ENCODE data around the gene GPRC5C. TPM values are rescaled to one million over a fixed set of nuclear protein-coding genes. Genes with fewer than 3 reads are reported as not detected.

The GPRC5C gene
- polyA plus RNA-seq, 1 donor from 2014 or later: 12.8 TPM

DNA sequence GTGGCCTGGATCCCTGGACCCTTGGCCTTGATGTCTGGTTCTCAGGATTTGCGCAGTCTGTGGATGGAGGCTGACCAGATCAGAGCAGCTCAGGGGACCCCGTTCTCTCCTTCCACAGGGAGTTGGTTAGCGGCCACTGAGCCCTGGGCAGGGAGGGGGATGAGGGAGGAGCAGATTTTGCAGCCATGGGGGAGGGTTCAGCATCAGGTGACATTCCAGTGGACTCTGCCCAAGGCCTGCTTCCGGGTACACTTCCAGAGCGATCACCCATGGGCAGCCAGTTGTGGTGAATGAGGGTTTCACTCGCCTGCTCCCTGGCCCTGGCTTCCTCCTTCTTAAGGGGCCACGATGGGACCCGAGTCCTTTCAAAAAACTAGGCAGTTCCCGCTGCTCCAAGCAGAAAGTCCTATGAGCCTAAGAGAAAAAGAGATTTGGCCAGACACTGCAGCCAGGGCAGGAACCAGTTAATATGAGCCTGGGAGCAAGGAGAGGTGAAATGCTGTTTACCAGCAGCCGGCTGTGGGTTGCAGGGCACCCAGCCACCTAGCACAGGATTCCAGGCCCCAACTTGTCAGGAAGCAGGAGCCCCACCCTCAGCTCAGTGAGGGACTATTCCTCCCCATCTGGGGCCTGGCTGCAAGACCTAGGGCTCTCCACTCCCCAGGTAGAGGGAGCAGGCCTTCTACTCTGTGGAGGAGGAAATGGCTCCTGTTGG, 4.7 kb upstream of the GPRC5C start:
- Histone ChIP-seq H3K27me3 (ENCODE audit: insufficient read depth, low read depth, low read length) (peaks cover 26% of the 10 kb centered on the region), H3K27ac (ENCODE audit: low read length) (no peak overlapping the region), H2AFZ (ENCODE audit: low read depth, low read length) (no peak overlapping the region), H3K9me2 (ENCODE audit: insufficient read depth, low read length) (no peaks in the 10 kb centered on the region), H3K36me3 (ENCODE audit: insufficient read depth, low read length) (no peaks in the 10 kb centered on the region), H3K79me2 (replicated peaks; ENCODE audit: insufficient read depth, low read length) (no peaks in the 10 kb centered on the region), H3F3A (ENCODE audit: insufficient read depth, low read length, poor library complexity, severe bottlenecking) (no peaks in the 10 kb centered on the region), H3K4me2 (ENCODE audit: low read length) (no peak overlapping the region), H4K20me1 (ENCODE audit: insufficient read depth) (no peaks in the 10 kb centered on the region), H3K9me3 (ENCODE audit: low read length) (no peaks in the 10 kb centered on the region), H3K4me3 (ENCODE audit: low read length) (no peak overlapping the region), H3K9ac (ENCODE audit: low read length) (no peak overlapping the region)
- TF ChIP-seq SMC3 (conservative IDR thresholded peaks at IDR 0.05; ENCODE audit: poor library complexity) (no peak), EP300 (conservative IDR thresholded peaks at IDR 0.05; ENCODE audit: poor library complexity, severe bottlenecking) (no peak), RAD21 (conservative IDR thresholded peaks at IDR 0.05) (no peak), POLR2AphosphoS5 (IDR thresholded peaks at IDR 0.05) (no peak), MXI1 (conservative IDR thresholded peaks at IDR 0.05; ENCODE audit: poor library complexity, severe bottlenecking) (no peak), EZH2 (IDR thresholded peaks at IDR 0.05; ENCODE audit: borderline replicate concordance, insufficient read depth, low read length, poor library complexity, severe bottlenecking) (no peak), TAF1 (IDR thresholded peaks at IDR 0.05; ENCODE audit: low read depth) (no peak)
- TF ChIP-seq, protein P1, sequence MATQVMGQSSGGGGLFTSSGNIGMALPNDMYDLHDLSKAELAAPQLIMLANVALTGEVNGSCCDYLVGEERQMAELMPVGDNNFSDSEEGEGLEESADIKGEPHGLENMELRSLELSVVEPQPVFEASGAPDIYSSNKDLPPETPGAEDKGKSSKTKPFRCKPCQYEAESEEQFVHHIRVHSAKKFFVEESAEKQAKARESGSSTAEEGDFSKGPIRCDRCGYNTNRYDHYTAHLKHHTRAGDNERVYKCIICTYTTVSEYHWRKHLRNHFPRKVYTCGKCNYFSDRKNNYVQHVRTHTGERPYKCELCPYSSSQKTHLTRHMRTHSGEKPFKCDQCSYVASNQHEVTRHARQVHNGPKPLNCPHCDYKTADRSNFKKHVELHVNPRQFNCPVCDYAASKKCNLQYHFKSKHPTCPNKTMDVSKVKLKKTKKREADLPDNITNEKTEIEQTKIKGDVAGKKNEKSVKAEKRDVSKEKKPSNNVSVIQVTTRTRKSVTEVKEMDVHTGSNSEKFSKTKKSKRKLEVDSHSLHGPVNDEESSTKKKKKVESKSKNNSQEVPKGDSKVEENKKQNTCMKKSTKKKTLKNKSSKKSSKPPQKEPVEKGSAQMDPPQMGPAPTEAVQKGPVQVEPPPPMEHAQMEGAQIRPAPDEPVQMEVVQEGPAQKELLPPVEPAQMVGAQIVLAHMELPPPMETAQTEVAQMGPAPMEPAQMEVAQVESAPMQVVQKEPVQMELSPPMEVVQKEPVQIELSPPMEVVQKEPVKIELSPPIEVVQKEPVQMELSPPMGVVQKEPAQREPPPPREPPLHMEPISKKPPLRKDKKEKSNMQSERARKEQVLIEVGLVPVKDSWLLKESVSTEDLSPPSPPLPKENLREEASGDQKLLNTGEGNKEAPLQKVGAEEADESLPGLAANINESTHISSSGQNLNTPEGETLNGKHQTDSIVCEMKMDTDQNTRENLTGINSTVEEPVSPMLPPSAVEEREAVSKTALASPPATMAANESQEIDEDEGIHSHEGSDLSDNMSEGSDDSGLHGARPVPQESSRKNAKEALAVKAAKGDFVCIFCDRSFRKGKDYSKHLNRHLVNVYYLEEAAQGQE (IDR thresholded peaks at IDR 0.05; ENCODE audit: borderline replicate concordance): no peak
- TF ChIP-seq, protein P2, sequence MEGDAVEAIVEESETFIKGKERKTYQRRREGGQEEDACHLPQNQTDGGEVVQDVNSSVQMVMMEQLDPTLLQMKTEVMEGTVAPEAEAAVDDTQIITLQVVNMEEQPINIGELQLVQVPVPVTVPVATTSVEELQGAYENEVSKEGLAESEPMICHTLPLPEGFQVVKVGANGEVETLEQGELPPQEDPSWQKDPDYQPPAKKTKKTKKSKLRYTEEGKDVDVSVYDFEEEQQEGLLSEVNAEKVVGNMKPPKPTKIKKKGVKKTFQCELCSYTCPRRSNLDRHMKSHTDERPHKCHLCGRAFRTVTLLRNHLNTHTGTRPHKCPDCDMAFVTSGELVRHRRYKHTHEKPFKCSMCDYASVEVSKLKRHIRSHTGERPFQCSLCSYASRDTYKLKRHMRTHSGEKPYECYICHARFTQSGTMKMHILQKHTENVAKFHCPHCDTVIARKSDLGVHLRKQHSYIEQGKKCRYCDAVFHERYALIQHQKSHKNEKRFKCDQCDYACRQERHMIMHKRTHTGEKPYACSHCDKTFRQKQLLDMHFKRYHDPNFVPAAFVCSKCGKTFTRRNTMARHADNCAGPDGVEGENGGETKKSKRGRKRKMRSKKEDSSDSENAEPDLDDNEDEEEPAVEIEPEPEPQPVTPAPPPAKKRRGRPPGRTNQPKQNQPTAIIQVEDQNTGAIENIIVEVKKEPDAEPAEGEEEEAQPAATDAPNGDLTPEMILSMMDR (IDR thresholded peaks at IDR 0.05; ENCODE audit: poor library complexity, severe bottlenecking): no peak

DNA sequence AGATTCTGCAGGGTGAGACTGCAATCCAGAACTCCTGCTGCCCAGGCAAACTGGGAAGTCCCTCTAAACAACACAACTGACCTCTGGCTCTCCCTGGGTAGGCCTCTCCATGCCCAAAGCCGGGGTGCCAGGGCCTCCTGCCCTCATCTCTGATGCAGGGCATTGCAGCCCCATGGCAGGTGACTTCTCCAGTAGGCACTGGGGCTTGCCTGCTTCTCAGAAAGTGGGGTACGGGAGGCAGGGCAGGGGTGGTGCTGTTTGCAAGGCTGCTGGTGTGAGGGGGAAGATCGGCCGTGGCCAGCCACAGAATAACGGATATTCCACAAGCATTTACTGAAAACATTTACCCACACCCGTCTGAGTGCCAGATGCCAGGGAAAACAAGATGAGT, 4.1 kb upstream of the GPRC5C start:
- H3K9me2 ChIP-seq (ENCODE audit: insufficient read depth, low read length): no peaks in the 10 kb centered on the region
- no peak overlapping the region for H3K9ac ChIP-seq (ENCODE audit: low read length)
- TF ChIP-seq EP300 (conservative IDR thresholded peaks at IDR 0.05; ENCODE audit: poor library complexity, severe bottlenecking): no peak
- no peak for TF ChIP-seq TAF1 (IDR thresholded peaks at IDR 0.05; ENCODE audit: low read depth)
- TF ChIP-seq, protein P1 (IDR thresholded peaks at IDR 0.05; ENCODE audit: borderline replicate concordance): no peak
- TF ChIP-seq MXI1 (conservative IDR thresholded peaks at IDR 0.05; ENCODE audit: poor library complexity, severe bottlenecking): no peak
- TF ChIP-seq, protein P2 (IDR thresholded peaks at IDR 0.05; ENCODE audit: poor library complexity, severe bottlenecking): no peak
- no peak for TF ChIP-seq EZH2 (IDR thresholded peaks at IDR 0.05; ENCODE audit: borderline replicate concordance, insufficient read depth, low read length, poor library complexity, severe bottlenecking)
- no peak for TF ChIP-seq POLR2AphosphoS5 (IDR thresholded peaks at IDR 0.05)
- TF ChIP-seq RAD21 (conservative IDR thresholded peaks at IDR 0.05): no peak
- no peak for TF ChIP-seq SMC3 (conservative IDR thresholded peaks at IDR 0.05; ENCODE audit: poor library complexity)
- no peaks in the 10 kb centered on the region for H3K9me3 ChIP-seq (ENCODE audit: low read length)
- no peaks in the 10 kb centered on the region for H3K36me3 ChIP-seq (ENCODE audit: insufficient read depth, low read length)
- H3K4me3 ChIP-seq (ENCODE audit: low read length): no peak overlapping the region
- H2AFZ ChIP-seq (ENCODE audit: low read depth, low read length): no peak overlapping the region
- H4K20me1 ChIP-seq (ENCODE audit: insufficient read depth): no peaks in the 10 kb centered on the region
- H3K4me2 ChIP-seq (ENCODE audit: low read length): no peak overlapping the region
- peaks cover 31% of the 10 kb centered on the region for H3K27me3 ChIP-seq (ENCODE audit: insufficient read depth, low read depth, low read length)
- no peaks in the 10 kb centered on the region for H3K79me2 ChIP-seq (replicated peaks; ENCODE audit: insufficient read depth, low read length)
- H3F3A ChIP-seq (ENCODE audit: insufficient read depth, low read length, poor library complexity, severe bottlenecking): no peaks in the 10 kb centered on the region
- H3K27ac ChIP-seq (ENCODE audit: low read length): no peak overlapping the region

All from neural cell (in vitro differentiated cells).